NCI-H2196 (cell line): ENCODE data around the gene CHST3.
"Not testable (repeated sequence)": the region's sequence is repeated elsewhere in the genome, so short reads cannot be mapped to it uniquely, and the experiment has no call there.

Source experiments
- DNase-seq: peaks from one replicate; lab custom pipeline; 2025; ENCODE audit not compliant: unreplicated experiment; lab: John Stamatoyannopoulos, UW

Gene CHST3

DNA sequence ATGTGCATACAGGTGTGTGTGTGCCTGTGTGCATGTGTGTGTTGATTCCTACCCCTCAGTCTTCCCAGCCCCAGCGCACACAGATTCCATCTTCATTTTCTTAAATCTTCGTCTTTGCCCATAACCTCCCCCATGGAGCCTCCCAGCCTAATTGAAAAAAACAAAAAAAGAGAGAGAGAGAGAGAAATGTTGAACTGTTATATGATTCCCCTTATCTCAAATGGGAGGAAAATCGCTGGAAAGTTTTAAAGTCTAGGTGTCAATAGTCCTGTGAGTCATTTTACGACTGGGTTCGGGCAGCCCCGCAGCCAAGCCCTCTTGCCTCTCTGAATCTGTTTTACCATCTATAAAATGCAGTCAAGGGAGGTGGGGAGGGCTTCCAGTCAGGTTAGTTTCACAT lies 63.3 kb downstream of the CHST3 start:
- no peak for DNase-seq

DNA sequence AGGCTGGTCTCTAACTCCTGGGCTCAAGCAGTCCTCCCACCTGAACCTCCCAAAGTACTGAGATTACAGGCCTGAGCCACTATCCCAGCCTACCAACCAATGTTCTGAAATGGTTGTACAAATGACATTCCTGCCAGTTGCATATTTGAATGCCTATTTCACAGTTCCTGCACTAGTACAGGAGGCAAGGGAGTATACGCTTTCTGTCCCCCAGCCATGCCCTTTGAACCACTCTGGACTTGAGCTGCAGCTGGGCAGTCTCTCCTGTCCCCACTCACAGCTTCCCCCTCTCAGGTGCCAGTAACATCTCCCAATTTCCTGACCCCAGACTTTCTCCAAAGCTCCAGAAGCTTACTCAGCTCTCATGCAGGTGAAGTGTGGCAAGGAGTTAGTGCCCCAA lies 65.2 kb downstream of the CHST3 start:
- no peak for DNase-seq

DNA sequence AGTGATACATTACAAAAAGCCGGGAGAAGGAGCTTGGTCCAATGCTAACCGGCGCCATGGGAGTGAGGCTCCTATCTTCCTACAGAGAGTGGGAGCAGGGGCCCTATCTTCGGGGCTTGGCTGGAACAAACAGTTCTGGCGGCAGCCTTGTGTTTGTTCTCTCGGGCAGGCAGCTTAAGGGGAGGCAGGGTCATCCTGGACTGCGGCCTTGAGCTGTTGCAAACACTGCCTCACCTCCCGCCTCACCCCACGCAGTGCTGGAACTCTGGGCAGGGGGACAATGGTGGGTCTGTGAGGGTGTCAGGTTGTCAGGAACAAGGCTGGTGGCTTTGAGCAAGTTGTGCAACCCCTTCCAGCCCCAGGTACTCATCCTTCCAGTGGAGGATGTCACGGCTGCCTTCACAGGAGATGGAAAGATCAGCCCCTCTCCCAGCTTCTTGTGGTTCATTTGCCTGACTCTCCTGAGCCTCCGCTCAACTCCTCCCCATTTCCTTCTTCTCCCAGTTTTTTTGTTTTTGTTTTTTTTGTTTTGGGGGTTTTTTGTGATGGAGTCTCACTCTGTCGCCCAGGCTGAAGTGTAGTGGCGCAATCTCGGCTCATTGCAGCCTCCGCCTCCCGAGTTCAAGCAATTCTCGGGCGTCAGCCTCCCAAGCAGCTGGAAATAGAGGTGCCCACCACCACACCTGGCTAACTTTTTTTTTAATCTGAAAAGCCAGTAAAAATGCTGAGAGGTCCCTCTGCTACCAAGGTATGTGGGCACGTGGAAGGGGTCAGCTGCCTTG lies 66.8 kb downstream of the CHST3 start:
- no peak for DNase-seq

DNA sequence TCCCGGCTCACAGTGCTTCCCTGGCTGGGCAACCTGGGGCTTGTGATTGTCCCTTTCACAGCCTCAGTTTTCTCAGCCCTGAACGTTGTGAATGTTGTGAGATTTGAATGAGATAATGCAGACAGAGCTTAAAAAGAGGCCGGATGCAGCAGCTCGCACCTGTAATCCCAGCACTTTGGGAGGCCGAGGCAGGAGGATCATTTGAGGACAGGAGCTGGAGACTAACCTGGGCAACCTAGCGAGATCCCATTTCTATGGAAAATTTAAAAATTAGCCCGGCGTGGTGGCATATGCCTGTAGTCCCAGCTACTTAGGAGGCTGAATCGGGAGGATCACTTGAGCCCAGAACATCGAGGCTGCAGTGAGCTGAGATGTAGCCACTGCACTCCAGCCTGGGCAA lies 67.5 kb downstream of the CHST3 start:
- no peak for DNase-seq

DNA sequence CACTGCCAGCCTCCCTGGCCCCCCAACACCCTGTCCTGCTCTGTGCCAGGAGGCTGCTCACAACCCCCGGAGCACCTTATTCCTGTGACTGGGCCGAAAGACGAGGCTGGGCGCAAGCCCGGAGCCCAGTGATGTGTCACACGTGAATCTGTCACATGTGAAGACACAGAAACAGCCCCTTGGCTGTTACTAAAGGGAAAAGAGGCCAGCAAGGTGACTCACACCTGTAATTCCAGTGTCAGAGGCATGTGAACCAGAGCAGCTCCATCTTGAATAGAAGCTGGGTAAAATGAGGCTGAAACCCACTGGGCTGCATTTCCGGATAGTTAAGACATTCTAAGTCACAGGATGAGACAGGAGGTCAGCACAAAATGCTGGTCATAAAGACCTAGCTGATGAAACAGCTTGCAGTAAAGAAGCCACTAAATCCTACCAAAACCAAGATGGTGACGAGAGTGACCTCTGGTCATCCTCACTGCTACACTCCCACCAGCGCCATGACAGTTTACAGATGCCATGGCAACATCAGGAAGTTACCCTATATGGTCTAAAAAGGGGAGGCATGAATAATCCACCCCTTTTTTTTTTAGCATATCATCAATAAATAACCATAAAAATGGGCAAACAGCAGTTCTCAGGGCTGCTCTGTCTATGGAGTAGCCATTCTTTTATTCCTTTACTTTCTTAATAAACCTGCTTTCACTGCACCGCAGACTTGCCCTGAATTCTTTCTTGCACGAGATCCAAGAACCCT lies 68.4 kb downstream of the CHST3 start:
- DNase-seq: not testable (repeated sequence)

DNA sequence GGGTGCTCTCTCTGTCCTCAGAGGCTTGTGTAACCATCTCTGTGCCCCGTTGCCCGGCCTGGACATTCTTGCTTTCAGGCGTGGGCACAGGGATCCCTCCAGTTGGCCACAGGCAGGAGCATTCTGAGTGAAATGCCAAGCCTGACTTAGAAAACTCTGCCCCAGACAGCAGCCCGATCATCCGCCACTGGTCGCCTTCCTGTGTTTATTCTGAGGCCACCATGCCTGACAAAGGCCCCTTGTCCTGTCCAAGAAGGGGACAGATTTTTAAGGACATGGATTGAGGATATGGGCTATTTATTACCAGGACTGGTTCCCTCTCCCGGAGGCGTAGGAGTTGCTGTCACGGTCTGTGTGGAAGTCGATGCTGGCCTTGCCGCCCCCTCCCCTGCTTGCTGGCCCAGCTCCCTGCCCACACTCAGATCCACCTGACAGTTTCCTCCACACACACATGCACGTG lies 69.9 kb downstream of the CHST3 start:
- no peak for DNase-seq

DNA sequence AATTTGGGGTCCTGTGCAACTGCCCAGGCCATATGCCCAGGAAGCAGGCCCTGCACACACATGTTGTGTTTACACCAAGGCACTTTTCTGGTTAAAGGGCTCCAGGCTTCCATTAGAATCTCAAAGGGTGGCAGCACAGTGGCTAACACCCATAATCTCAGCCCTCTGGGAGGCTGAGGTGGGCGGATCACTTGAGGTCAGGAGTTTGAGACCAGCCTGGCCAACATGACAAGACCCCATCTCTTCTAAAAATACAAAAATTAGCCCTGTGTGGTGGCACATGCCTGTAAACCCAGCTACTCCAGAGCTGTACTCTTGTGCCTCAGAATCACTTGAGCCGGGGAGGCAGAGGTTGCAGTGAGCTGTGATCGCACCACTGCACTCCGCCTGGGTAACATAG lies 70.6 kb downstream of the CHST3 start:
- DNase-seq: no peak

DNA sequence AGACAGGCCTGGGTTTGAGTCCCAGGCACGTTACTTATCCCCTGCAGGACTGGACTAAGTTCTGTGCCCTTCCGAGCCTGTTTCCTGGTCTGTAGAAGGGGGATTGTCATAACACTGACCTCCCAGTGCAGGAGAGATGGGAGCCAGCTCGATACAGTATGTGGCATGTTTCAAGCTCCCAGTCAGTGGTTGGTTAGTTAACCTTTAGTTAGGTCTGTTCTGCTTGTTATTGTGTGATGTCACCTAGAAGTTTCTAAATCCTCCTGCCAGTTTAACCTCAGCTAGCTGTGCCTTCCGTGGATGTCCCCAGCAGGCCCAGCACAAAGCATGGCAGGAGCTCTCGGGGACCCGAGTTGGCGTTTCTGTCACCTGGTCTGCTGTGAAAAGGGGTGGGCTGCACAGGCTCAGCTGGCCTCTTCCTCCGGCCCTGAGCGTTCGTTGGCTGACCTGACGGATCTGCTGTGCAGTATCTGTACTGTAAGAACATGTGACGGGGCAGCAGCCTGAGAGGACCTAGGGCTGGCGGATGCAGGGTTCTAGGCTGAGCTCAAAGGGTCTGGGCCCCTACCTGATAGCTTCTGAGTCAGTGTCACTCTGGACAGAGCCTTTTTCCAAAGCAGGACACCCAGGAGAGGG lies 71.2 kb downstream of the CHST3 start:
- DNase-seq: no peak

DNA sequence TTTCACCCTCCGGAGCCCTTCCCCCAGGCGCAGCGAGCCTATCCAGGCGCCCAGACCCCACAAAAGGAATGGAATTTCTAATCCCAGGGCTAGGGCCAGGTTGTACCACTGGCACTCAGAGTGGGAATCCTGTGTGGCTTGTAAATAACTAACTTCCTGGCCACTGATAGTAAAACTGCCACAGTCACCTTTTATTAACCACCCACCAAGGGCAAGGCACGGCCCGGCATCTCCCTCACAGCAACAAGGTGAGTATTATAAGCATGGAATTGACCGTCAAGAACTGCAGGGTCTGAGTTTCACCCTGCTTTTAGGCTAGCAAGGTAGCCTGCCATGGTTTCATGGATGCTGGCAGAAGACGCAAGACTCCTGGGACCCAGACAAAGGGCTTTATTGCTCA lies 73.1 kb downstream of the CHST3 start:
- DNase-seq: no peak

DNA sequence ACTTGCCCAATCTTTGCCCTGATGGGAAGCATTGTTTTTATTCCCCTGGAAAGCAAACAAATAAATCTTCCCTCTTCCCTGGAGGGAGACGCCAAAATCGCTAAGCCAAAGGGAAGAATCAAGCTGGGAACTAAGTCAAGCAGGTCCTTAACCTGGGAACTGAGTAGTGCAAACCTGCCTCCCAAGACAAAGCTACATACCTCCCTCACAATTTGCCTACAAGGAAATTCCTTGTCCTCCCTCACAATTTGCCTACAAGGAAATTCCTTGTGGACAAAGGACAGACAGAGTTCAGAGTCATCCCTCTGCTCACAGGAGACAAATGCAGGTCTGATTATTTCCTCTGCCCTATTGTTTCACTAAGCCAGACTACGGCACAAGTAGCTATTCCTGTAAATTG lies 73.6 kb downstream of the CHST3 start:
- DNase-seq: no peak

DNA sequence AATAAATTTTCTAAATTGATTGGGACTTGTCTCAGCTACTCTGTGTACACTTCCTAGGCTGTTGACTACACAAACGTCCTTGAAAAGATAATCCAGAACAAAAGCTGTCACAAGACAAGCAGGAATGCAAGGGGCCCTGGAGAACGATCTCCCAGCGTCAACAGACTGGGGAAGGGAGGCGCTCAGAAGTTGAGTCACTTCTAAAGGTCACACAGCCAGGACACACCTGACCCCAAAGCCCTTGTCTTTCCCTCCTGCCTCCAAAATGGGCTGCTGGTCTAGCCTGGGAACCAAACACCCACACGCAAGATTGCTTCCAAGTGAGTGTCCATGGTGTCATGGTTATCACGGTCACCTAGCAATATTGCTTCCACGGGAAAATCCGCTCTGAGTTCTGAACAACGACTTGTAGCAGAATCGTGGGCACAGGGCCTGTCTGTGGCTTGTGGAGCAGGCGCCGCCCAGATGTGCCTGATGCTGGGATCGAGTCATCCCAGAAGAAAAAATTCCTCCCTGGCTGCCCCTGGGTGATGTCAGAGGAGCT lies 74.3 kb downstream of the CHST3 start:
- no peak for DNase-seq

DNA sequence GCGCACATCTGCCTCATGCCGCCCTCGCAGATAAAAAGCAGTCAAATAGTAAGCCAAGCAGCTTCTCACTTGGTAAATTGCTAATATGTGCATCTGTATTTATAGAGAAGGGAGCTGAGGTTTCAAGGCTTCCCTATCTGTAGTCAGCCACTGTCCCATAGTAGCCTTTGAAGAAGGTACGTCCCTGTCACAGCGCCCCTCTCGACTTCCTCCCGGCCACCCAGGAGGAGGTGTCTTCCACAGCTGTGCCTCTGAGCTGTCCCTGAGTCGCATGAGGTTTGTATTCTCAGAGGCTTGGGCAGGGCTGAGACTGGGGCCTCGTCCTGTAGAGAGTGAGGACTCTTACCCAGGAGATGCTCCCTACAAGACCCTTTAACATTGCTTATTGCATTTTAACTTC lies 75.2 kb downstream of the CHST3 start:
- no peak for DNase-seq

DNA sequence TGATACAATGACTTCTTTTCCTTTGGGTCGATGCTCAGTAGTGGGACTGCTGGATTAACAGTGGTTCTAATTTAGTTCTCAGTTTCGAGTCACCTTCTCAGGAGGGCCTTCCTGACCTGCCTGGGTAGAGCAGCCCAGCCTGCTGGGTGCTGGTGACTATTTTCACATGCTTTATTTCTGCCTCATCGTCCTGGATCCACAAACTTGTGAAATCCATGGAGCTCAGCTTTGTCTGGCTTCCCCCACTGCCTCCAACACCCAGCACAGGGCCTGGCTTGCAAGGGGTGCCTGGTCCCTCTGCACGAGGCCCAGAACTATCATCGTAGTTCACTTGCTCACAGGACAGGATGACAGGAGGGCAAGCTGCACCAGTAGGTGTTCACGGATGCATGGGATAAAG lies 77.3 kb downstream of the CHST3 start:
- no peak for DNase-seq

DNA sequence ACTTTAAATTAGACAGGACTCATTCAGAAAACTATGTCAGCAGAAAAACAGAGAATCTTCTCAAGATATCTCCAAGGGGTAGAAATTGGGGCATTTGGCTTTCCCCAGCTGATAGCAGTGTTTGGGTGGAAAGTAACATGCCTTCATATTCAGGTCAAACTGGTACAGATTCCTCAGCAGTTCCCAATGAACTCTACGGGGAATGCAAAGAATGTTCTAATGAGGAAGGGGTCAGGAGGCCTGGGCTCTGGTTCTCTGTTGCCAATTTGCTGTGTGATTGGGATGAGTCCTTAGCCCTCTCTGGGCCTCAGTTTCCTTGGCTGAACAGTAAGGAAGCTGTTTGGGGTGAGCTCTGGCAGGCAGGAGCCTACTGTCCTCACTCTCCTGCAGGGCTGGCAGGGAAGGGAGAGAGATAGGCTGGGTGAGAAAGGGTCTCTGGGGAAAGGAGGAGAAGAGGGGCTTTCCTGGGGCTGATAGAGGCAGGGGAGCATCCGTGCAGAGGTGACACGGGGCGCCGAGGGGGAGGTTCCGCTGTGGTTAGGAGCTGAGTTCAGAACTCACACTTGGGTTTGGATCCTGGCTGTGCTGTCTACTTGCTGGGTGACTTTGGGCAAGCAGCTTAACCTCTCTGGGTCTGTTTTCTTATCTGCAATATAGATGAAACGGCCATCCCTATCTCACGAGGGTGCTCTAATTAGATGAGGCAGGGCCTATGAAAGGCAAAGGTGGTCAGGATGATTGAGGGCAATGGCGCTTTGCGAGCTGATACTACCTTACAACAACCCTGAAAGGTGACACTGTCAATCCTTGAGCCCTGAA lies 79.0 kb downstream of the CHST3 start:
- no peak for DNase-seq

DNA sequence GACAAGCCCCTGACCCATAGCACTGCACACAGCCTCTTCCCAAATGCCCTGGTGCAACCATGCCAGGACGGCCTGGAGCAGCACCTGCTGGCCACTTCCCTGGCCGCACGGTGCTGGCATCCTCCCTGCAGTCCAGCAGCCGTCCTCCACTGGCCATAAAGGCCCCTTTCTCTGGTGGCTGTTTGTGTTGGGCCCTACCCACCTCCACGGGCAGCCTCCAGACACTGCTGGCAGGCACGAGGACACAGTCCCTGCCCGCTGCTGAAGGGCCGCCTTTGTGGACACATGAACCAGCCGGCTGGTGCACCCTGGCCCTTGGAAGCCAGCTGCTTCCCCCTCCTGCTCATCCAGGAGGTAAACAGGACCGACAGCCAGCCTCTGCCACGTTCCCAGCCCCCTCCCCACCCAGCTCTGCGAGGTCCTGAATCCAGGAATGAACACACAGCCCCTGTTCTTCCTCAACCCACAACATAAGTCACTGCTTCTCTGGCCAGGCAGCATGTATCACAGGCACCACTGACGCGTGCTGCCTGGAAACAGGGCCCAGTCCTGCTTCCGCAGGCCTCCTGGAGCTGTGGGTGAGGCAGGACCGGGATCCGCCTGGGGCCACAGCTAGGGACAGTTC lies 80.3 kb downstream of the CHST3 start:
- no peak for DNase-seq

DNA sequence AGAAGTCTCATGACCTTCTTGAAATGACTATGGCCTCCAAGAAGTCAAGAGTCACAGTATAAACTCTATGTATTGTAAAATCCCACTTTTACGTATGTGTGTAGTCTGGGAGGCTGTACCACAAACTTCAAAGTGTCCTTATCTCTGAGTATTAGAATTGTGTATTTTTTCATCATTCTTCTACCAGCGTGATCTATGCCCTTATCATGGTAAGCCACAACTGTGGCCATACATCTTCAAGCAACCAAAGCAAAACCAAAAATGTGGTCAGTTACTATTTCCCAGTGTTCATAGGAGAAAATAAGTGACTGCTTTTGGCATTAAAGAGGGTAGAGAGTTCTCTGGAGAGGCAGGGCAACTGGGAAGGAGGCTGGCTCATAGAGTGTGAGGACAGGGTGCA lies 81.4 kb downstream of the CHST3 start:
- DNase-seq: no peak

DNA sequence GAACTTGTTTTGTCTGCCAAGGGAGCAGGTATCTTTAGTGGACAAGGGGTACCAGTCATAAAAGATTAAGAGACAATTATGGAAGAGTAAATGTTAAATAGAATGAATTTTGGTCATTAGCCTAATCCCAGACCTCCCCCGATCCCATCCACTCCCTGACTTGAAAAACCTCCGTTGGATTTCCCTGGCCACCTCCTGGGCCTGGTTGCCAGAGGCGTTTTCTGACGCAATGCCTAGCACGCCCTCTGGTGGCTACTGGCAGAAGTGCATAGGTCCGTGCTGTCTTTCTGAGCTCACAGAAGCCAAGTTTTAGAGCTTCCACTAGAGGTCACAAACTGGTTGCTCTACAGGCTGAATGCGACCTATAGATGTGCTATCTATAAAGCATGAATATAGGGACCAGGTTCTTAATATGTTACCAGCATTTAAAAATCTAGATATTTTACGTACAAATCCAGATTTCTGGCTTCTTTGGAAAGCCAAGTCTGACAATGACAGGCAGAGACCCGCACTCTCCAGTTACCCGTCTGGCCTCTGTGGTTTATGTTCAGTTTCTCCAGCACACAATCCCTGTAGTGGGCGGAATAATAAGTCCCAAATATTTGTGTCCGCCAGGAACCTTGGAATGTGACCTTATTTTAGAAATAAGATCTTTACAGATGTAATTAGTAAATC lies 84.4 kb downstream of the CHST3 start:
- DNase-seq: peak; percentile 80

DNA sequence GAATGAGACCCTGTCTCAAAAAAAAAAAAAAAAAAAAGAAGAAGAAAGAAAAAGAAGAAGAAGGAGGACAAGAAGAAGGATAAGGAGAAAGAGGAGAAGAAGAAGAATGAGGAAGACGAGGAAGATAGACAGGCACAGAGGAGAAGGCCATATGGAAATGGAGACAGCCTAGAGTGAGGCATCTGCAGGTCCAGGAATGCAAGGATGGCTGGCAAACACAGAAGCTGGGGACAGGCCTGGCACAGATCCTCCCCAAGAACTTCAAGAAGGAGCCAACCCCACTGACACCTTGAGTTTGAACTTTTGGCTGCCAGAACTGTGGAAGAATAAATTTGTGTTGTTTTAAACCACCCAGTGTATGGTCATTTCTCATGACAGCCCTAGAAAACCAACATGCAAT lies 85.3 kb downstream of the CHST3 start:
- no peak for DNase-seq

DNA sequence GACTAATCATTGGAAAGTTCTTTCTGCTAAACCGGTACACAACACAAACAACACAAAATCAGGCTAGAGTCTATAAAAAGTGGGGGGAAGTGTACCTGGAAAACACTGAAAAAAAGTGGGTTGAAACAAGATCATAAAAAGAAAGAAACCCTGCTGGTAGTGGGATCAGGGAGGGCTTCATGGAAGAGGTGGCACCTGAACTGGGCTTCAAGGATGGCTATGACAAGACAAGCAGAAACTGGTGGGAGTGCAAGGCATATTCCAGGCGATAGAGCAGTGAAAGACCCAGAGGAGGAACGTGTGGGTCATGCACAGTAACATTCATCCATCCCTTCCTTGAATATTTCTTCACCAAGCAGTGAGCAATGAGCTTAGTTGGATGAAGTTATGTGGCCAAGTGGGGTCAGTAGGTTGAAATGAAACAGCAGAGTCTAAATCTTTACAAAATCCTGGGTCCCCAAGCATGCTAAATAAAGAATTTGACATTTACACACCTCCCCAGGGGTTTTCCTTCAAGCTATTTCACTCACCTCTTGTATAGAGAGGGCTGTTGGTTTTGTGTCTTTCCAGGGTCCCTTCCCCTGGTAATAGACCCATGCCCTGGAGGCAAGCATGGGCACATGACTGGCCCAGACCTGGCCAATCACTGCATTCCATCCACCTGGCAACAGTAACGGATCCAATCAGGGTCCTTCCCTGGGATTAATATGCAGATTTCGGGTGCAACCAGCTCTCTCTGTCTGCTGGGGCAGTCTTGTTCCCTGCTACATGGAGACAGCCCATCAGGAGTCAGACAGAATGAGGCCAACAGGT lies 86.0 kb downstream of the CHST3 start:
- no peak for DNase-seq
